ENCODE results near the gene MADCAM1.

The MADCAM1 gene

GRCh38 chr19:534088-534487 lies 37.8 kb downstream of the MADCAM1 start:
- H3K36me3 ChIP-seq (ENCODE audit: control insufficient read depth, insufficient read depth, low read length): peaks cover 25% of the 10 kb centered on the region
- no peaks in the 10 kb centered on the region for H3K9me3 ChIP-seq (ENCODE audit: control insufficient read depth, low read length)
- no peak overlapping the region for H3K4me3 ChIP-seq (ENCODE audit: insufficient read depth, low read depth, low read length)

GRCh38 chr19:535017-535835 lies 38.9 kb downstream of the MADCAM1 start:
- H3K4me3 ChIP-seq (ENCODE audit: insufficient read depth, low read depth, low read length): no peak overlapping the region
- H3K27me3 ChIP-seq (ENCODE audit: control insufficient read depth, insufficient read depth, low read length, poor library complexity, severe bottlenecking): no peaks in the 10 kb centered on the region
- H3K36me3 ChIP-seq (ENCODE audit: control insufficient read depth, insufficient read depth, low read length): peaks cover 25% of the 10 kb centered on the region
- no peaks in the 10 kb centered on the region for H3K9me3 ChIP-seq (ENCODE audit: control insufficient read depth, low read length)
- WGBS, 2 experiments: 84 to 86% methylated on average over 16 of the region's 16 CpGs
- H3K4me1 ChIP-seq (ENCODE audit: control insufficient read depth, insufficient read depth, low read length): peaks cover 16% of the 10 kb centered on the region
- no peak overlapping the region for H3K27ac ChIP-seq (ENCODE audit: insufficient read depth, low read depth, low read length, poor library complexity, severe bottlenecking)

More at GRCh38 chr19:534088-534487, 37.8 kb downstream of the MADCAM1 start:
- Histone ChIP-seq H3K27me3 (ENCODE audit: control insufficient read depth, insufficient read depth, low read length, poor library complexity, severe bottlenecking) (no peaks in the 10 kb centered on the region), H3K27ac (ENCODE audit: insufficient read depth, low read depth, low read length, poor library complexity, severe bottlenecking) (no peak overlapping the region), H3K4me1 (ENCODE audit: control insufficient read depth, insufficient read depth, low read length) (peaks cover 16% of the 10 kb centered on the region)
- 89 to 92% methylated on average over 14 of the region's 14 CpGs for WGBS, 2 experiments

- H3K36me3 ChIP-seq (ENCODE audit: control insufficient read depth, insufficient read depth, low read length): peaks cover 25% of the 10 kb centered on the region
- H3K27me3 ChIP-seq (ENCODE audit: control insufficient read depth, insufficient read depth, low read length, poor library complexity, severe bottlenecking): no peaks in the 10 kb centered on the region
- no peak overlapping the region for H3K4me3 ChIP-seq (ENCODE audit: insufficient read depth, low read depth, low read length)
- peaks cover 11% of the 10 kb centered on the region for H3K4me1 ChIP-seq (ENCODE audit: control insufficient read depth, insufficient read depth, low read length)
- WGBS, 2 experiments: 94 to 95% methylated on average over 55 of the region's 55 CpGs
- no peaks in the 10 kb centered on the region for H3K9me3 ChIP-seq (ENCODE audit: control insufficient read depth, low read length)
- no peak overlapping the region for H3K27ac ChIP-seq (ENCODE audit: insufficient read depth, low read depth, low read length, poor library complexity, severe bottlenecking)
Observed at GRCh38 chr19:536031-536880, 40.0 kb downstream of the MADCAM1 start.

- peaks cover 25% of the 10 kb centered on the region for H3K36me3 ChIP-seq (ENCODE audit: control insufficient read depth, insufficient read depth, low read length)
- no peaks in the 10 kb centered on the region for H3K9me3 ChIP-seq (ENCODE audit: control insufficient read depth, low read length)
- 95 to 97% methylated on average over 26 of the region's 26 CpGs for WGBS, 2 experiments
Observed at GRCh38 chr19:536881-537404, 40.7 kb downstream of the MADCAM1 start.

GRCh38 chr19:538641-539428 lies 42.5 kb downstream of the MADCAM1 start:
- peaks cover 31% of the 10 kb centered on the region for H3K36me3 ChIP-seq (ENCODE audit: control insufficient read depth, insufficient read depth, low read length)

More at GRCh38 chr19:536881-537404, 40.7 kb downstream of the MADCAM1 start:
- Histone ChIP-seq H3K4me1 (ENCODE audit: control insufficient read depth, insufficient read depth, low read length) (peaks cover 11% of the 10 kb centered on the region), H3K27ac (ENCODE audit: insufficient read depth, low read depth, low read length, poor library complexity, severe bottlenecking) (no peak overlapping the region), H3K4me3 (ENCODE audit: insufficient read depth, low read depth, low read length) (no peak overlapping the region), H3K27me3 (ENCODE audit: control insufficient read depth, insufficient read depth, low read length, poor library complexity, severe bottlenecking) (no peaks in the 10 kb centered on the region)

GRCh38 chr19:539429-540030 lies 43.2 kb downstream of the MADCAM1 start:
- Histone ChIP-seq H3K4me3 (ENCODE audit: insufficient read depth, low read depth, low read length) (no peak overlapping the region), H3K27me3 (ENCODE audit: control insufficient read depth, insufficient read depth, low read length, poor library complexity, severe bottlenecking) (no peaks in the 10 kb centered on the region), H3K36me3 (ENCODE audit: control insufficient read depth, insufficient read depth, low read length) (peaks cover 31% of the 10 kb centered on the region), H3K4me1 (ENCODE audit: control insufficient read depth, insufficient read depth, low read length) (no peaks in the 10 kb centered on the region), H3K9me3 (ENCODE audit: control insufficient read depth, low read length) (no peaks in the 10 kb centered on the region), H3K27ac (ENCODE audit: insufficient read depth, low read depth, low read length, poor library complexity, severe bottlenecking) (no peak overlapping the region)
- WGBS, 2 experiments: 90 to 91% methylated on average over 30 of the region's 30 CpGs

More at GRCh38 chr19:538641-539428, 42.5 kb downstream of the MADCAM1 start:
- 94 to 95% methylated on average over 40 of the region's 40 CpGs for WGBS, 2 experiments
- Histone ChIP-seq H3K27ac (ENCODE audit: insufficient read depth, low read depth, low read length, poor library complexity, severe bottlenecking) (no peak overlapping the region), H3K9me3 (ENCODE audit: control insufficient read depth, low read length) (no peaks in the 10 kb centered on the region), H3K4me3 (ENCODE audit: insufficient read depth, low read depth, low read length) (no peak overlapping the region), H3K4me1 (ENCODE audit: control insufficient read depth, insufficient read depth, low read length) (peaks cover 5% of the 10 kb centered on the region), H3K27me3 (ENCODE audit: control insufficient read depth, insufficient read depth, low read length, poor library complexity, severe bottlenecking) (no peaks in the 10 kb centered on the region)

GRCh38 chr19:540867-541637 lies 44.8 kb downstream of the MADCAM1 start:
- H3K4me3 ChIP-seq (ENCODE audit: insufficient read depth, low read depth, low read length): no peak overlapping the region
- no peak overlapping the region for H3K27ac ChIP-seq (ENCODE audit: insufficient read depth, low read depth, low read length, poor library complexity, severe bottlenecking)
- H3K27me3 ChIP-seq (ENCODE audit: control insufficient read depth, insufficient read depth, low read length, poor library complexity, severe bottlenecking): no peaks in the 10 kb centered on the region
- 93 to 94% methylated on average over 51 of the region's 51 CpGs for WGBS, 2 experiments
- H3K9me3 ChIP-seq (ENCODE audit: control insufficient read depth, low read length): no peaks in the 10 kb centered on the region
- no peaks in the 10 kb centered on the region for H3K4me1 ChIP-seq (ENCODE audit: control insufficient read depth, insufficient read depth, low read length)
- peaks cover 27% of the 10 kb centered on the region for H3K36me3 ChIP-seq (ENCODE audit: control insufficient read depth, insufficient read depth, low read length)

GRCh38 chr19:541699-542098 lies 45.4 kb downstream of the MADCAM1 start:
- Histone ChIP-seq H3K27ac (ENCODE audit: insufficient read depth, low read depth, low read length, poor library complexity, severe bottlenecking) (no peak overlapping the region), H3K36me3 (ENCODE audit: control insufficient read depth, insufficient read depth, low read length) (peaks cover 20% of the 10 kb centered on the region), H3K4me1 (ENCODE audit: control insufficient read depth, insufficient read depth, low read length) (no peaks in the 10 kb centered on the region), H3K27me3 (ENCODE audit: control insufficient read depth, insufficient read depth, low read length, poor library complexity, severe bottlenecking) (no peaks in the 10 kb centered on the region), H3K9me3 (ENCODE audit: control insufficient read depth, low read length) (no peaks in the 10 kb centered on the region), H3K4me3 (ENCODE audit: insufficient read depth, low read depth, low read length) (no peak overlapping the region)
- WGBS, 2 experiments: 96 to 97% methylated on average over 26 of the region's 26 CpGs
